Right renal cortex interstitium (tissue), 3 donors: ENCODE measurements around the gene STUB1. TPM values are rescaled to one million over a fixed set of nuclear protein-coding genes. Genes with fewer than 3 reads are reported as not detected.

Source experiments
- DNase-seq, 3 donors: peaks; one replicate each; pipeline ENCODE4 v3.0.0-alpha.2; 2013; ENCODE audit warnings: low read depth in 3 of 3, low spot score in 2 of 3
- polyA plus RNA-seq, 3 donors: library from polyadenylated mRNA; unstranded; fragments of 120-200 nt; gene quantifications; one replicate each; pipeline ENCODE4 v1.2.1, GENCODE V29; 2013; ENCODE audit not compliant: insufficient read length in 3 of 3

STUB1 gene
- polyA plus RNA-seq, 3 donors: 117 to 125 (median 120) TPM

GRCh38 chr16:721765-722540, 41.7 kb downstream of the STUB1 start:
- DNase-seq: no peak

GRCh38 chr16:722835-723633, 42.8 kb downstream of the STUB1 start:
- no peak for DNase-seq

- no peak for DNase-seq
These were observed 43.5 kb downstream of the STUB1 start for GRCh38 chr16:723695-724094.

- DNase-seq: no peak
These were observed 44.2 kb downstream of the STUB1 start for GRCh38 chr16:724188-725040.

- DNase-seq: no peak
These were observed 44.8 kb downstream of the STUB1 start for GRCh38 chr16:725041-725376.

- no peak for DNase-seq
These were observed 45.4 kb downstream of the STUB1 start for GRCh38 chr16:725463-726187.

- no peak for DNase-seq
These were observed 45.9 kb downstream of the STUB1 start for GRCh38 chr16:726188-726437.

- no peak for DNase-seq
These were observed 46.5 kb downstream of the STUB1 start, which contains the start of the genes CCDC78 and HAGHL for GRCh38 chr16:726438-727290. Gene CCDC78, minus strand, starts transcription at chr16:726443. Its CDS starts 76 bp downstream, at chr16:726367. Gene HAGHL, plus strand, starts transcription at chr16:727106. Its CDS starts 404 bp downstream, at chr16:727510.

- DNase-seq: no peak
These were observed 47.2 kb downstream of the STUB1 start for GRCh38 chr16:727291-727977.

- DNase-seq: no peak
These were observed 48.1 kb downstream of the STUB1 start for GRCh38 chr16:728131-728889.

GRCh38 chr16:728890-729744, 48.9 kb downstream of the STUB1 start:
- DNase-seq: no peak

- no peak for DNase-seq
These were observed 49.8 kb downstream of the STUB1 start for GRCh38 chr16:729768-730665.

GRCh38 chr16:730666-731509, 50.7 kb downstream of the STUB1 start:
- DNase-seq: no peak

GRCh38 chr16:732332-732731, 52.1 kb downstream of the STUB1 start:
- no peak for DNase-seq
